Ishikawa (cell line): ENCODE measurements around the gene NCOA1.

Source experiments
- CEBPB ChIP-seq: IDR thresholded peaks from 2 replicates; pipeline ENCODE4 v1.6.1; 2012
- EP300 ChIP-seq: IDR thresholded peaks from 2 replicates; pipeline ENCODE4 v1.6.1; 2012; ENCODE audit warnings: borderline replicate concordance
- MAX ChIP-seq: IDR thresholded peaks from 2 replicates; pipeline ENCODE4 v1.6.1; 2012
- NFIC ChIP-seq: IDR thresholded peaks from 2 replicates; pipeline ENCODE4 v1.6.1; 2012
- RAD21 ChIP-seq: IDR thresholded peaks from 2 replicates; pipeline ENCODE4 v1.6.1; 2012; ENCODE audit warnings: low read depth
- REST ChIP-seq: IDR thresholded peaks from 2 replicates; pipeline ENCODE4 v1.6.1; 2012; ENCODE audit warnings: low read depth, mild to moderate bottlenecking
- TCF12 ChIP-seq: IDR thresholded peaks from 2 replicates; pipeline ENCODE4 v1.6.1; 2012; ENCODE audit warnings: low read depth
- TEAD4 ChIP-seq: IDR thresholded peaks from 2 replicates; pipeline ENCODE4 v1.6.1; 2012
- YY1 ChIP-seq: IDR thresholded peaks from 2 replicates; pipeline ENCODE4 v1.6.1; 2012; ENCODE audit warnings: low read depth

GRCh38 chr2:24513281-24514071 is 22.4 kb downstream of the NCOA1 start:
- TF ChIP-seq TCF12 (no peak), TEAD4 (no peak), RAD21 (no peak), CEBPB (no peak), NFIC (no peak), MAX (no peak), REST (no peak), YY1 (no peak), EP300 (no peak)
